HG02852 (cell line): Measurements from ENCODE around the gene CAPN10.
"Not testable (repeated sequence)": the region's sequence is repeated elsewhere in the genome, so short reads cannot be mapped to it uniquely, and the experiment has no call there.

Experiments
- ATAC-seq: cut with Tn5 transposase; IDR thresholded peaks from one replicate; pipeline ENCODE4 v1.9.1; 2021; ENCODE audit warnings: mild to moderate bottlenecking, moderate library complexity; ENCODE audit not compliant: unreplicated experiment

CAPN10 gene, protein sequence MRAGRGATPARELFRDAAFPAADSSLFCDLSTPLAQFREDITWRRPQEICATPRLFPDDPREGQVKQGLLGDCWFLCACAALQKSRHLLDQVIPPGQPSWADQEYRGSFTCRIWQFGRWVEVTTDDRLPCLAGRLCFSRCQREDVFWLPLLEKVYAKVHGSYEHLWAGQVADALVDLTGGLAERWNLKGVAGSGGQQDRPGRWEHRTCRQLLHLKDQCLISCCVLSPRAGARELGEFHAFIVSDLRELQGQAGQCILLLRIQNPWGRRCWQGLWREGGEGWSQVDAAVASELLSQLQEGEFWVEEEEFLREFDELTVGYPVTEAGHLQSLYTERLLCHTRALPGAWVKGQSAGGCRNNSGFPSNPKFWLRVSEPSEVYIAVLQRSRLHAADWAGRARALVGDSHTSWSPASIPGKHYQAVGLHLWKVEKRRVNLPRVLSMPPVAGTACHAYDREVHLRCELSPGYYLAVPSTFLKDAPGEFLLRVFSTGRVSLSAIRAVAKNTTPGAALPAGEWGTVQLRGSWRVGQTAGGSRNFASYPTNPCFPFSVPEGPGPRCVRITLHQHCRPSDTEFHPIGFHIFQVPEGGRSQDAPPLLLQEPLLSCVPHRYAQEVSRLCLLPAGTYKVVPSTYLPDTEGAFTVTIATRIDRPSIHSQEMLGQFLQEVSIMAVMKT

DNA sequence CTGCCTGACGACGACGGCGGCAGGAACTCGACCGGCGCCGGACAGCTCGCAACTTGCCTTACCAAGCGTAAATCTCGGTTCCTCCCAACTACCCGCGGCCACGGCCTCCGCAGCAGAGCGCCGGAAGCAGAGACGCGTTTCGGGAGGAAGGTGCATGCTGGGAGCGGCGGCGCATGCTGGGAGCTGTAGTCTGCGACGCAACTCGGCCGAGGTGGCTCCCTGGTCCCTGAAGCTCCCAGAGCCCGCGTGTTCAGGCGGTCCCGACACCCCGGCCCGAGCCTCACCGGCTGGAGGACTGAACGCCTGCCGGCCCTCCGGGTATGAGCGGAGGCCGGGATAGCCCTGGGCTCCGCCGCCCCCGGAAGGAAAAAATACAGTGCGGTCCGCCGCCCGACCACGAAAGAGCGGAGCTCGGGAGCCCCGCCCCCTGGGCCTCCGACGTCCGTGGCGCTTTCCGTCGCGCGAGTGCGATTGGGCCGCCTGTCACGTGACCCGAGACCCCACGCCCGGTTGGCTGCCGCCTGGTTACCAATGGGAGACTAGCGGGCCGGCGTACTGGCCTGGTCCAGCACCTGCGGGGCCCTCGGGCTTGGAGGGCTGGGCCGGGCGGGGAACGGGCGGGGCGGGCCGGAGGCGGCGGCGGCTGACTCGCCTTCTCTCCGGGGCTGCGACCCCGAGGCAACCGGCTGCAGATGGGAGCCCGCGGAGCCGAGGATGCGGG, at the start of gene CAPN10:
CAPN10 (plus strand) TSS at position 537 of the 721 bp plus-strand sequence; CDS start at position 715, 178 bp downstream.
- ATAC-seq = peak; percentile 64

DNA sequence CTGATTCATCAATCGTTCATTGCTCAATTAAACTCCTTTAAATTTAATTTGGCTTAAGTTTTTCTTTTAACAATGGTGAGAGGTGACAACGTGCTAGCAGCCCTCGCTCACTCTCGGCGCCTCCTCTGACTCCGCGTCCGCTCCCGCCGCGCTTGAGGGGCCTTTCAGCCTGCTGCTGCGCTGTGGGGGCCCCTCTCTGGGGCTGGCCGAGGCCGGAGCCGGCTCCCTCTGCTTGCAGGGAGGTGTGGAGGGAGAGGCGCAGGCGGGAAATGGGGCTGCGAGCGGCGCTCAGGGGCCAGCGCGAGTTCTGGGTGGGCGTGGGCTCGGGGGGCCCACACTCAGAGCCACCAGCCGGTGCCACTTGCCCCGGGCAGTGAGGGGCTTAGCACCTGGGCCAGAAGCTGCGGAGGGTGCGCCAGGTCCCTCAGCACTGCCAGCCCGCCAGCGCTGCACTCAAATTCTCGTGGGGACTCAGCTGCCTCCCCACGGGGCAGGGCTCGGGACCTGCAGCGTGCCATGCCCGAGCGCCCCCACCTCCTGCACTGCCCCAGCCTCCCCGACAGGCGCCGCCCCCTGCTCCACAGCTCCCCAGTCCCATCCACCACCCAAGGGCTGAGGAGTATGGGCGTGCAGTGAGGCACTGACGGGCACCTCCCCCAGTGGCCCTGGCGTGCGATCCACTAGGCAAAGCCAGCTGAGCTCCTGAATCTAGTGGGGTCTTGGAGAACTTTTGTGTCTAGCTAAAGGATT, 48.3 kb upstream of the CAPN10 start:
- no peak for ATAC-seq

DNA sequence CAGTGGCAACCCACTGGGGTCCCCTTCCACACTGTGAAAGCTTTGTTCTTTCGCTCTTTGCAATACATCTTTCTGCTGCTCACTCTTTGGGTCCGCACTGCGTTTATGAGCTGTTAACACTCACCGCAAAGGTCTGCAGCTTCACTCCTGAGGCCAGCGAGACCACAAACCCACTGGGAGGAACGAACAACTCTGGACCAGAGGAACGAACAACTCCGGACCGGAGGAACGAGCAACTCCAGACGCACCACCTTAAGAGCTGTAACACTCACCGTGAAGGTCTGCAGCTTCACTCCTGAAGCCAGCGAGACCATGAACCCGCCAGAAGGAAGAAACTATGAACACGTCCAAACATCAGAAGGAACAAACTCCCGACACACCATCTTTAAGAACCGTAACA, 47.4 kb upstream of the CAPN10 start:
- not testable (repeated sequence) for ATAC-seq

DNA sequence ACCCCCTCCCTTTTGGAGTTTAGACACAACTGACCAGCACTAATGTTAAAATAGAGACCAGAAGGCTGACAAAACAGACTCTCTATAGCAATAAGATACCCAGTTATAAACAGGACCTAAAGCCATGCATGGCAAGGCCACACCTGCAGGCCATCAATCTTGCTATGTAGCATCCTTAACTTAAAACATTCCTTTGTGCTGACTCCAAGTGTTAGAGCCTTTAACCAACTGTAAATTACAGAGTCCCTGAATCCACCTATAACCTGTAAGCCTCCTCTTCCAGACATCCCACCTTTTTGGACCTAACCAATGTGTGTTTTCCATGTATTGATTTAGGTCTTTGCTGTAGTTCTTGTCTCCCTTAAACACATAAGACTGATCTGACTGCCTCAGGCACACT, 46.6 kb upstream of the CAPN10 start:
- ATAC-seq = no peak

DNA sequence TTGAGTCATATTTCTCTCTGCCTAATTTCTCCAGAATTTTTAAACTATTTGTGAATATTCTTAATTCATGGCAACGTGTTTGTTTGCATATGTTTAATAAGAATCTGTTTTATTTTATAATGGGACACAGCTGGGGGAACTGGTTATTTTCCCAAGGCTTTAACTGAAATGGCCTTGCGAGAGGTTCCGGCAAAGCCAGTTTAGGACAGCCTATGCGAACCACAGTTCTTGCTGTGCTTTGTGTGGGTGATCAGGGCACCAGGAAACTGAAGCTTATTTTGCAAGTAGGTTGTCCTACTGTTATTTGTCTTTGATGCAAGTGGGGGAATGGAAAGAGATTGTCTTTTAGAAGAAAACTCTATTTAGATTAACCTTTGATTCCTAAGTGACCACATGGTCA, 35.2 kb upstream of the CAPN10 start:
- no peak for ATAC-seq

DNA sequence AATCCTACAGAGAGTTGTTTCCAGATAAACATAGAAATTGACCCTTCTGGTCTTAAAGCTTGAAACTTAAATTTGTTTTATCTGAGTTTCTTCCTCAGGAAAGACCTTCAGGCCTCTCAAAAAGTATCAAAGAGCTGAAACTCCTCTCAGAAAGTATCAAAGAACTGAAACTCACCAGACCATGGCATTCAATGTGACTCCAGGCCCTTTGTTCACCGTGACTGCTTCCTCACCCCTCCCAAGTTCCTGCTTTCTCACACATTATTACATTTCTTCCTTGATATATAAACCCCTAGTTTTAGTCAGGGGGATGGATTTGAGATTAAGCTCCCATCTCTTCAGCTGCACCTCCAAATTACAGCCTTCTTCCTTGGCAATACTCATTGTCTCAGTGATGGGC, 34.7 kb upstream of the CAPN10 start:
- no peak for ATAC-seq

DNA sequence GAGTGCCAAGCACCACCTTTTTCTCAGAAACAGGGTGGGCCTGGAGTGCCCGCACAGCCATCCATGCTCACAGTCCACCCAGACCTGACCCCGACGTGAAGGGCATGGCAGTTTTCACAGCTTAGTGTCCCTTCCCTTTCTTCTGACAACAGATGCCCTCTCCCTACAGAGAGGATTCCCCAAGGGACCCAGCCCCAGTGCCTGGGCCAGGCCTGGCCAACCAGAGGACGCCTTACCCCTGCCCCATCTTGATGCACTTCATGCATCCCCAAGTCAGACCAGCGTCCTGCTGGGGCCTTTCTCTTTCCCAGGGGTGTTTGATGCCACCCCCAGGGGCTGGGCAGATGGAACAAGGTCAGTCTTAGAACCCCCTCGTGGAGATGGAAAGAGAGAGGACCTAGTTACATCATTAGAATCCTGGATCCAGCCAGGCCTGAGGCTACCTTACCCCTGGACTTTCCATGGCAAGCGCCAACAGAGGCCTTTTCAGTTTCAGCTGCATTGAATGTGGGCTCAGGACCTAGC, 32.5 kb upstream of the CAPN10 start:
- ATAC-seq = no peak

DNA sequence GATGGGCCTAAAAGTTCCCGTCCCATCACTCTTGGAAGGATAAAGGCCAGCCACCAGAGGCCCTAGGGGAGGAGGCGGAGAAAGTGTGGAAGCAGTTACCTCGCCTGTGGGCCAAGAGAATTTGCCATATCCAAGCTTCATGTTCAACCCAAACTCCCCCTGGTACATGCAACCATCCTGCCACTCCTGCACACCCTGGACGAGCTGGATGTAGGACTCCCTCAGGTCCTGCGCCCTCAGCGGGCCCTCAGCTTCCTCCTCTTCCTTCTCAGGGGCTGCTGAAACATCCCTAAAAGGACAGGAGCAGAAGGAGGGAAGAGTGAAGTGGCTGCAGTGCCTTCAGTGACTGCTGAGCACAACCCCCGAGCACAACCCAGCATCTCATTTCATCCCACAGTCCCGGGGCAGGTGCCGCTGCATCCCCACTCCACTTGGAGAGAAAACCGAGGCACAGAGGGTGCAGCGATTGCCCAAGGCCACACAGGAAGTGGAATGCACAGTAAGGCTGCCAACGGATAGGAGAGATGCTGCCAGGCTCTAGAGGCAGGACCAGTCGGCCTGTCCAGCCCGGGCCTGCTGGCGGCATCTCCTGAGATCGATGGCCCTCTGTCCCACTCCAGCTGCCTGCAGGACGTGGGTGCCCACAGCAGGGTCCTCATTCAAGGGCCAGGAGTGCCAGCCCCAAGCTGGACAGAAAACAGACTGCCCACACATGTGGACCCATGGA, 31.6 kb upstream of the CAPN10 start:
- ATAC-seq = no peak

DNA sequence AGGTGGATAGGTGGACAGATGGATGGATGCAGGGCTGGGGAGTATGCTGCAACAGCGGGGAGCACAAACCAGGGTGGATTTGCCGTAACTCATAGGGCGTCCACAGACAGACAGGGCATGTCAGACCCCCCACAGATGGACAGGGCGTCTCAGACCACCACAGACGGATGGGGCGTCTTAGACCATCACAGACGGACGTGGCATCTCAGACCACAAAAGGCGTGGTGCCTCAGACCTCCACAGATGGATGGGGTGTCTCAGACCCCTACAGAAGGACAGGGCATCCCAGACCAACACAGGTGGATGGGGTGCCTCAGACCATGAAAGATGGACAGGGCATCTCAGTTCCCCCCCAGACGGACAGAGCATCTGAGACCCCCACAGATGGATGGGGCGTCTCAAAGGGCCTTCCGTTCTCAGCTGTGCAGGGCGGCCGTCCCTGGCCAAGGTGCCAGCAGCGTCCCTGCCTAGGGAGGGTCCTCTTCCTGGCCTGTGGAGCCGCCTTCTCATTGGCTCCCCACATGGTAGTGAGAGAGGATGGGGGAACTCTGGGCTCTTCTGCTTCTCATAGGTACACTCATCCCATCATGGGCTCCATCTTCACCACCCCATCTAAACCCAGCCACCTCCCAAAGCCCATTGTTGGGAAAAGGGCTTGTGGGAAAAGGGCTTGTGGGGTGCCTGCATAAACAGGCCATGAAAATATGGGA, 30.8 kb upstream of the CAPN10 start:
- no peak for ATAC-seq

DNA sequence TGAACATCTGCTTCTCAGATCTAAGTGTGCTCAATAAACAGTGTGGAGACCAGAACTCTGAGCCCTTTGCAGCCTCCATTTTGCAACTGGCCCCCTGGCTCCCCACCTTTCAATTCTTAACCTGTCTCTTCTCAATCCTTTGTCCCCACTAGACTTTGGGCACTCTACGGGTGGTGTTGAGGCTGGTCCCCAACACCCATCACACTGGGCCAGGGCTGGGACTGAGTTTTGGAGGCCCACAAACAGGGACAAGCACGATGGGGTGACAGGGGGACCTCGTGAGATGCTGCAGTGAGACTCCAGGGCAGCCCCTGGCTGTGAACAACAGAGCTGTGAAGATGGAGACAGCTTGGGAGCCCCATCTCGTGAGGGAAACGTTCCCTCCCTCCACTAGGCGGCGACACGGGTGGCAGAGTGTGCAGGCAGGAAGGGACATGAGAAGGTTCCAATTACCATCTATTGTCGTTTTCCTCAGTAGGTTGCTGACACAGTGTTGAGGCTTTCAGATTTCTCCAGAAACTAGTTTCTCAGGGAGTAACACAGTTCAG, 29.9 kb upstream of the CAPN10 start:
- ATAC-seq = no peak

DNA sequence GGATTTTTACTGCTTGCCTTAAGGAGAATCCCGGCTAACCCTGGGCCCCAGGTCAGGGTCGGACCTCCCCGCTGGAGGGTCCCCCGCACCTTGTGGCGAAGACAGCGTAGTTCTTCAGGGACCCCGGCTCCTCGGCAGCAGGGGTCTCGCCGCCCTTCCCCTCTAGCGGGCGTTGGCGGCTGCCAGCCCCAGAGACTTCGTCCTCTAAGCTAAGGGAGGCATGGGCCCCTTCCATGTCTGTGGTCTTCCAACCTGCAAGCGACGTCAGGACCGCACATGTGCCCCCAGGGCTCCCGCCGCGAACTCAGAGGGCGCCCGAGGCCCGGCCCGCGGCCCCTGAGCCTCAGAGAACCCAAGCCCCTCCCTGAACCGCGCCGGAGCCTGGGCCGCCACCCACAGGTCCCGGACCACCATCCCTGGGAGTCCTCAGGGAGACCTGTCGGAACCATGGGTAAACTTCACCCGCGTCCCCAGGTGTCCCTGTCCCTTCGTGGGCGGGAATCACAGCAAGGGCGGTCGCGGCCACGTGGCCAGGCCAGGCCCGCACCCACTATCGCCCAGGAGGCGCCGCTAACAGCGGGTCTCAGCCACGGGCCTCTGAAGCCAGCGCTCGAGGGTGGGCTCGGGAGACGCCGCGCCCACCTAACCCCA, 29.3 kb upstream of the CAPN10 start:
- no peak for ATAC-seq

DNA sequence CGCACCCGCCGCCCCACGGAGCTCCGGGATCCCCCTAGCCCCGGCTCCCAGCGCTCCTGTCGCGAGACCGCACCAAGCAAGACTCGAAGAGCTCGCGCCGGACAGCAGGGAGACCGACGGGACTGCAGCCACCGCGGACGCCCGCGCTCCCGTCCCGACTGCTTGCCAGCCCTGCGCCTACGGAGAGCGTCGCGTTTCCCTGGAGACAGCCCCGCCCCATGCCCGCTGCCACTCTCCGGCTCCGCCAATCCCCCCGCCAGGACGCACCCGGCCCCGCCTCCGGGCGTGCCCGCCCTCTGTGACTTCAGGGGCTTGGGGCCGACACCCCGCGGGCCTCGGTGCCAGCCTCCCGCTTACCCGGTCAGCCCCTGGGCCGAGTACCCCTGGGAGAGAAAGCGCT, 28.7 kb upstream of the CAPN10 start, which contains the start of gene ANKMY1:
ANKMY1 (minus strand) TSS at position 181 of the 400 bp plus-strand sequence. CDS start 653 bp downstream, outside the sequence.
- ATAC-seq = no peak

DNA sequence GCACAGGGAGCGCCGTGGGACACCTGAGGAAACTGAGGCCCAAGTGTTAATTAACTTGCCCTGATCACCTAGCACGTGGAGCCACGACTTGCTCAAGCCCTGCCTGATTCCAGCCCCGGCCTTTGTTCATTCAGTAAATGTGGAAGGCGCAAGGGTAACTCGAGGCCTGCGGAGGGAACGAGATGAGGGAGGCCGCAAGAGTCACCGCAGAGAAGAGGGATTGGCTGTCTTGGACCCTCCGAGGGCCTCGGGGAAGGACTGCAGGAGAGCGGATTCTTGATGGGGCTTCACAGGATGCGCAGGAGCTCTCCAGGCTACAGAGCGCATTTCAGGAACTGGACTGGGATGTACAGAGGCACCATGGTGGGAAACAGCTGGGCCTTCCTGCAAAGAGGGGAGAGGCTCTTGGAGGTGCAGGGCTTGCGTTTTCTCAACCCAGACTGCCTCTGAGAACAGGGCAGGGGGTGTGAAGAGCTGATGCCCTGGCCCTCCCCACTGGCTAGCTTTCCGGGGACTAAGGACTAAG, 28.2 kb upstream of the CAPN10 start:
- ATAC-seq = no peak

DNA sequence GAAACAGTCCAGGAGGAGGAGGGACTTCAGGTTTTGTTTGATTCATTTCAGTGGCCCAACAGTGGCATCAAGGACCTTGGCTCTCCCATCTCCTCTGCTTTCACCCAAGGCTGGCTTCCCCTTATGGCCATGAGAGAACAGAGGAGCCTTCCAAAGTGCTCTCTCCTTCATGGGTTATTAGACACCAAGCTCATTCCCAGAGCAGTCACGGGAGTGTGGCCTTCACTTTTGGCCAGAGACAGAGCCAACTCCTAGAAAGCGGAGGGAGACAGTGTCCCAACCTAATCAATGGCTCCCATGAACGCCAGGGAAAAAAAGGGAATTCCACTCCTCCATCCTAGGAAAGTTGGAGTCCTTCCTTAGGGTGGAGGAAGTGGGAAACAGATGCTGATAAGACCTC, 27.2 kb upstream of the CAPN10 start:
- ATAC-seq = no peak

DNA sequence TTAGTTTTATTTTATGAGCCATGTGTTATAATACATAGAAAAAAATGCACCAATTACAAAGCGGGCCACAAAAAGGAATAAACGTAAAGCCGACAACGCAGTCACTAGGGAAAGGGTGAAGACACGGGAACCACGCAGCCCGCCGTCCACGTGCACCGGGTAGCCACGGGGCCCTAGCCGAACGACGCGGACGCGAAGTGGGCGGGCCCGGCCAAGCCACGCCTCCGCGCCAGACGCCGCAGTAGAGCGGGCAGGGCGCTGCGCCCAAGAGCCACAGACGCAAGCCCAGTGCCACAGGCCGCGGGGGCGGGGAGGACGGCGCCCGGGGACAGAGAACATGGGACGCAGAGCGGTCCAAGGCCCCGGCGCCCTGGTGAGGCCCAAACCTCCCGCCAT, 26.5 kb upstream of the CAPN10 start, which contains the start of gene DUSP28:
DUSP28 (plus strand) TSS at position 274 of the 396 bp plus-strand sequence. CDS start 328 bp downstream, outside the sequence.
- peak; percentile 50 for ATAC-seq

DNA sequence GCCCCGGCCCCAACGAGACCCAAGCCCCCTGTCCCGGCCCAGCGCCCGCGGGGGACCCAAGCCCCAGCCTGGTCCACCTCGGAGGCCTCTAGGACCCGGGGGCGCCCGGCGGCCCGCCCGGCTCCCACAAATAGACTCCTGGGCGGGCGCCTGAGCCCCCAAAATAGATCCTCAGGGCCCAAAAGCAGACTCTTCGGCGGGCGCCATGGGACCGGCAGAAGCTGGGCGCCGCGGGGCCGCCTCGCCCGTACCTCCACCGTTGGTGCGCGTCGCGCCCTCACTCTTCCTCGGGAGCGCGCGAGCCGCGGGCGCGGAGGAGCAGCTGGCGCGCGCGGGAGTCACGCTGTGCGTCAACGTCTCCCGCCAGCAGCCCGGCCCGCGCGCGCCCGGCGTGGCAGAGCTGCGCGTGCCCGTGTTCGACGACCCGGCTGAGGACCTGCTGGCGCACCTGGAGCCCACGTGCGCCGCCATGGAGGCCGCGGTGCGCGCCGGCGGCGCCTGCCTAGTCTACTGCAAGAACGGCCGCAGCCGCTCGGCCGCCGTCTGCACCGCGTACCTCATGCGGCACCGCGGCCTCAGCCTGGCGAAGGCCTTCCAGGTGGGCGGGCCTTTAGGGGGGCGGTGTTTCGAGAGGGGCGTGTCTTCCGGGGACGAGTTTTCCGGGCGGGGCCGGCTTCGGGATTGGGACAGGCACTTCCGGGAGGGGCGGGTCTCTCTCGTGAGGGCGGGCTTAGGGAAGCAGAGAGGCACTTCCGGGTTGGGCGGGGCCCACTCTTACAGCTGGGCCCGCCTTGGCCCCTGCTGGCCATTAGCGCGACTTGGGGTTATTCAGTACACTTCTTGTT, 25.8 kb upstream of the CAPN10 start:
- peak; percentile 54 for ATAC-seq

DNA sequence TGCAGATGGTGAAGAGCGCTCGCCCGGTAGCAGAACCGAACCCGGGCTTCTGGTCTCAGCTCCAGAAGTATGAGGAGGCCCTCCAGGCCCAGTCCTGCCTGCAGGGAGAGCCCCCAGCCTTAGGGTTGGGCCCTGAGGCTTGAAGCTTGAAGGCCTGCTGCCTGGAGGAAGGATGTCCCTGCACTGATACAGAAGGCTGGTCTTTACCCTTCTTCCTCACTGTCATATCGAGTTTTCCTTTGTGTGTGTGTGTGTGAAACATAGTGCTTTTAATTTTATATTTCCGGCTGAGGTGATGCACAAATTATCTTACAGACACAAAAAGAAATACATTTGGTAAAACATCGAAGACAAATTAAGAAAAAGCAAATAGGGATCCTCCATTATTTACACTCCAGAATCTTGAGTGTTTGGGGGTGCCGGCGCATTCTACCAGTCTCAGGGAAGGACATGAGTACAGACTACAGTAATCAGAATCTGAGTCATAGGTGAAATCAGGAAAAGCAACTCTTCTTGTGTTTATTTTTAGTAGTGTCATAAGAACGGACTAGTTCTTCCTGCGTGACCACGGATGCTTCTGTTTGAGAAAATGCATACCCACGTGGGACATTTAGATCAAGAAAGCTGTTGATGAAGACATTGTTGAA, 25.1 kb upstream of the CAPN10 start:
- peak; percentile 2 for ATAC-seq
